BE2C (cell line): Measurements from ENCODE around the gene RGL1.

Experiments used
- DNase-seq: peaks from one replicate; pipeline ENCODE4 v3.0.0-alpha.2; 2020
- H3K27me3 ChIP-seq: fragments of 250-450 bp; sonication (Bioruptor Pico); 2 replicates; pipeline ENCODE4 v1.5.1; 2020; ENCODE audit warnings: mild to moderate bottlenecking
- H3K36me3 ChIP-seq: fragments of 250-450 bp; sonication (Bioruptor Pico); 2 replicates; pipeline ENCODE4 v1.5.1; 2020; ENCODE audit warnings: mild to moderate bottlenecking
- H3K4me1 ChIP-seq: fragments of 250-450 bp; sonication (Bioruptor Pico); 2 replicates; pipeline ENCODE4 v1.5.1; 2020
- H3K4me3 ChIP-seq: 2 replicates; pipeline ENCODE4 v1.5.1; 2011; ENCODE audit warnings: low read depth, low read length
- H3K9me3 ChIP-seq: fragments of 250-450 bp; sonication (Bioruptor Pico); 2 replicates; pipeline ENCODE4 v1.5.1; 2020
- TF ChIP-seq, protein P1 (sequence below): IDR thresholded peaks from 2 replicates; pipeline ENCODE4 v1.5.1; 2012; ENCODE audit warnings: mild to moderate bottlenecking, low read depth, low read length

Gene RGL1

GRCh38 chr1:183821889-183822611 lies 17.1 kb downstream of the RGL1 start:
- Histone ChIP-seq H3K27me3 (no peaks in the 10 kb centered on the region), H3K4me3 (no peak overlapping the region), H3K4me1 (no peaks in the 10 kb centered on the region; the same call in none of the 2 replicates), H3K9me3 (no peaks in the 10 kb centered on the region), H3K36me3 (no peaks in the 10 kb centered on the region)
- no peak for DNase-seq
- TF ChIP-seq, protein P1, sequence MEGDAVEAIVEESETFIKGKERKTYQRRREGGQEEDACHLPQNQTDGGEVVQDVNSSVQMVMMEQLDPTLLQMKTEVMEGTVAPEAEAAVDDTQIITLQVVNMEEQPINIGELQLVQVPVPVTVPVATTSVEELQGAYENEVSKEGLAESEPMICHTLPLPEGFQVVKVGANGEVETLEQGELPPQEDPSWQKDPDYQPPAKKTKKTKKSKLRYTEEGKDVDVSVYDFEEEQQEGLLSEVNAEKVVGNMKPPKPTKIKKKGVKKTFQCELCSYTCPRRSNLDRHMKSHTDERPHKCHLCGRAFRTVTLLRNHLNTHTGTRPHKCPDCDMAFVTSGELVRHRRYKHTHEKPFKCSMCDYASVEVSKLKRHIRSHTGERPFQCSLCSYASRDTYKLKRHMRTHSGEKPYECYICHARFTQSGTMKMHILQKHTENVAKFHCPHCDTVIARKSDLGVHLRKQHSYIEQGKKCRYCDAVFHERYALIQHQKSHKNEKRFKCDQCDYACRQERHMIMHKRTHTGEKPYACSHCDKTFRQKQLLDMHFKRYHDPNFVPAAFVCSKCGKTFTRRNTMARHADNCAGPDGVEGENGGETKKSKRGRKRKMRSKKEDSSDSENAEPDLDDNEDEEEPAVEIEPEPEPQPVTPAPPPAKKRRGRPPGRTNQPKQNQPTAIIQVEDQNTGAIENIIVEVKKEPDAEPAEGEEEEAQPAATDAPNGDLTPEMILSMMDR: no peak

GRCh38 chr1:183824291-183824690 lies 19.4 kb downstream of the RGL1 start:
- Histone ChIP-seq H3K27me3 (no peaks in the 10 kb centered on the region), H3K36me3 (no peaks in the 10 kb centered on the region), H3K4me3 (no peak overlapping the region), H3K4me1 (no peaks in the 10 kb centered on the region; the same call in 1 of the 2 replicates), H3K9me3 (no peaks in the 10 kb centered on the region)
- TF ChIP-seq, protein P1: no peak
- no peak for DNase-seq

GRCh38 chr1:183827801-183828200 lies 22.9 kb downstream of the RGL1 start:
- H3K4me3 ChIP-seq: no peak overlapping the region
- TF ChIP-seq, protein P1: no peak

GRCh38 chr1:183830389-183830788 lies 25.5 kb downstream of the RGL1 start:
- TF ChIP-seq, protein P1: no peak
- Histone ChIP-seq H3K4me3 (no peak overlapping the region), H3K36me3 (no peaks in the 10 kb centered on the region)

More at GRCh38 chr1:183827801-183828200, 22.9 kb downstream of the RGL1 start:
- Histone ChIP-seq H3K9me3 (no peaks in the 10 kb centered on the region), H3K36me3 (no peaks in the 10 kb centered on the region), H3K27me3 (no peaks in the 10 kb centered on the region), H3K4me1 (peaks cover 5% of the 10 kb centered on the region)
- DNase-seq: no peak

DNA sequence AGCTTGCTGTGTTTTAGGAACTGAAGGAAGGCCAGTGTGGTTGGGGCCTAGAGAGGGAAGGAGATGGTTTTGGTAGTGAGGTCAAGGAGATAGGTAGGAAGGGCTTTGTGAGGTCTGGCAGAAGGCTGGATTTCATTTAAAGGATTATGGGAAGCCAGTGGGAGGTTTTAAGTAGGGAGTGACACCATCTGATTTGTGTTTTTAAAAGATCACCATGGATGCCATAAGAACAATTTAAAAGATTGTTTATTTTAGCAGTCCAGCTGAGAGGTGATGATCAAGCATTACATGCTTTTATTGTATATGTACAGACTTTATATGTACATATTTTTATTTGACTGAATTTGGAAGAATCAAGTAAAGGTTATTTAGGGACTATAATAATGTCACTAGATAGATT lies 26.4 kb downstream of the RGL1 start:
- no peak for DNase-seq
- no peaks in the 10 kb centered on the region for H3K9me3 ChIP-seq
- no peaks in the 10 kb centered on the region for H3K27me3 ChIP-seq
- H3K4me1 ChIP-seq: peaks cover 5% of the 10 kb centered on the region
- no peak overlapping the region for H3K4me3 ChIP-seq
- TF ChIP-seq, protein P1: no peak
- H3K36me3 ChIP-seq: no peaks in the 10 kb centered on the region

More at GRCh38 chr1:183830389-183830788, 25.5 kb downstream of the RGL1 start:
- H3K9me3 ChIP-seq: no peaks in the 10 kb centered on the region
- H3K4me1 ChIP-seq: peaks cover 5% of the 10 kb centered on the region
- DNase-seq: no peak
- H3K27me3 ChIP-seq: no peaks in the 10 kb centered on the region

GRCh38 chr1:183832459-183832858 lies 27.5 kb downstream of the RGL1 start:
- Histone ChIP-seq H3K36me3 (no peaks in the 10 kb centered on the region), H3K9me3 (no peaks in the 10 kb centered on the region), H3K4me1 (peaks cover 5% of the 10 kb centered on the region), H3K27me3 (no peaks in the 10 kb centered on the region), H3K4me3 (no peak overlapping the region)
- no peak for DNase-seq
- TF ChIP-seq, protein P1: no peak
